GM15510 (cell line): ENCODE results near the gene CHD9NB.

Experiments
- POLR2A ChIP-seq: IDR thresholded peaks from 3 replicates; pipeline ENCODE4 v1.6.1; 2011; ENCODE audit warnings: borderline replicate concordance; ENCODE audit not compliant: insufficient read length; ENCODE audit errors: extremely low read depth

Gene CHD9NB

GRCh38 chr16:53052519-53053501, at the start of gene CHD9NB:
Gene CHD9NB (minus strand): TSS chr16:53052897. CDS start chr16:53044158, 8,739 bp downstream.
- no peak for TF ChIP-seq POLR2A

- TF ChIP-seq POLR2A: no peak
These were observed 48.2 kb upstream of the CHD9NB start for GRCh38 chr16:53100889-53101288.

GRCh38 chr16:53100131-53100748, 47.5 kb upstream of the CHD9NB start:
- no peak for TF ChIP-seq POLR2A

GRCh38 chr16:53099318-53100130, 46.8 kb upstream of the CHD9NB start:
- peak; percentile 42 for TF ChIP-seq POLR2A

- TF ChIP-seq POLR2A: peak; percentile 38
These were observed 46.0 kb upstream of the CHD9NB start for GRCh38 chr16:53098526-53099317.

- no peak for TF ChIP-seq POLR2A
These were observed 44.5 kb upstream of the CHD9NB start for GRCh38 chr16:53097190-53097589.

GRCh38 chr16:53094013-53094630, 41.4 kb upstream of the CHD9NB start:
- no peak for TF ChIP-seq POLR2A

- TF ChIP-seq POLR2A: no peak
These were observed 40.6 kb upstream of the CHD9NB start for GRCh38 chr16:53093162-53093744.

- TF ChIP-seq POLR2A: no peak
These were observed 39.6 kb upstream of the CHD9NB start for GRCh38 chr16:53092284-53092683.

GRCh38 chr16:53091466-53092211, 38.9 kb upstream of the CHD9NB start:
- no peak for TF ChIP-seq POLR2A

- TF ChIP-seq POLR2A: peak; percentile 35
These were observed 38.1 kb upstream of the CHD9NB start for GRCh38 chr16:53090591-53091411.

- no peak for TF ChIP-seq POLR2A
These were observed 37.5 kb upstream of the CHD9NB start for GRCh38 chr16:53090286-53090590.
